SH-SY5Y (cell line): ENCODE results near the gene SVOP.

Source experiments
- GATA2 ChIP-seq: IDR thresholded peaks from 2 replicates; pipeline ENCODE4 v1.6.1; 2011; ENCODE audit warnings: mild to moderate bottlenecking, low read depth, low read length
- GATA3 ChIP-seq: IDR thresholded peaks from 2 replicates; pipeline ENCODE4 v1.6.1; 2011; ENCODE audit warnings: low read depth, mild to moderate bottlenecking, low read length, moderate library complexity

- no peak for TF ChIP-seq GATA2
- TF ChIP-seq GATA3, result no peak
Measured at GRCh38 chr12:108940138-108940537, 80.7 kb downstream of the SVOP start.
